H9 (cell line): ENCODE results near the gene MYL3. TPM values are rescaled to one million over a fixed set of nuclear protein-coding genes. Genes with fewer than 3 reads are reported as not detected.
A peak's percentile ranks its signal among the peaks of the same experiment; 100 is the strongest.

ENCODE experiments used
- DNase-seq: peaks from one replicate; pipeline ENCODE4 v3.0.0-alpha.2; 2017
- H2AFZ ChIP-seq: one replicate; pipeline ENCODE4 v1.6.1; 2013; ENCODE audit warnings: mild to moderate bottlenecking, low read length, control low read depth, moderate library complexity
- H2AK5ac ChIP-seq: 2 replicates; pipeline ENCODE4 v1.6.1; 2013; ENCODE audit warnings: low read length, control low read depth, mixed read lengths; ENCODE audit not compliant: insufficient read length
- H2BK120ac ChIP-seq: one replicate; pipeline ENCODE4 v1.6.1; 2013; ENCODE audit warnings: low read depth, mild to moderate bottlenecking, low read length, control low read depth, inconsistent platforms; ENCODE audit not compliant: poor library complexity, severe bottlenecking
- H2BK12ac ChIP-seq: 2 replicates; pipeline ENCODE4 v1.6.1; 2013; ENCODE audit warnings: low read length, control low read depth, mixed read lengths, low read depth; ENCODE audit not compliant: insufficient read length
- H2BK15ac ChIP-seq: 2 replicates; pipeline ENCODE4 v1.6.1; 2013; ENCODE audit warnings: low read depth, low read length, control low read depth
- H2BK20ac ChIP-seq: one replicate; pipeline ENCODE4 v1.6.1; 2013; ENCODE audit warnings: low read depth, mild to moderate bottlenecking, low read length, control low read depth, inconsistent platforms; ENCODE audit not compliant: poor library complexity, severe bottlenecking
- H2BK5ac ChIP-seq: 2 replicates; pipeline ENCODE4 v1.6.1; 2013; ENCODE audit warnings: low read length, control low read depth, mixed read lengths; ENCODE audit not compliant: insufficient read length
- H3K14ac ChIP-seq: 2 replicates; pipeline ENCODE4 v1.6.1; 2013; ENCODE audit warnings: low read length, control low read depth; ENCODE audit not compliant: insufficient read depth
- H3K18ac ChIP-seq: 2 replicates; pipeline ENCODE4 v1.6.1; 2013; ENCODE audit warnings: low read depth, mild to moderate bottlenecking, mixed read lengths, low read length, control low read depth; ENCODE audit not compliant: insufficient read length
- H3K23ac ChIP-seq: 2 replicates; pipeline ENCODE4 v1.6.1; 2013; ENCODE audit warnings: low read length, control low read depth, mixed read lengths, low read depth; ENCODE audit not compliant: insufficient read length
- H3K23me2 ChIP-seq: 2 replicates; pipeline ENCODE4 v1.6.1; 2013; ENCODE audit warnings: low read depth, mild to moderate bottlenecking, mixed read lengths, low read length, control low read depth; ENCODE audit not compliant: insufficient read length, poor library complexity, severe bottlenecking
- H3K27ac ChIP-seq: 2 replicates; pipeline ENCODE4 v1.5.1; 2013; ENCODE audit warnings: low read length, control low read depth, mixed read lengths, low read depth; ENCODE audit not compliant: insufficient read length
- H3K27me3 ChIP-seq: 2 replicates; pipeline ENCODE4 v1.6.1; 2013; ENCODE audit warnings: low read length, control low read depth, inconsistent platforms; ENCODE audit not compliant: insufficient read depth
- H3K4ac ChIP-seq: 2 replicates; pipeline ENCODE4 v1.6.1; 2013; ENCODE audit warnings: low read depth, mild to moderate bottlenecking, control low read depth, inconsistent platforms, low read length, moderate library complexity
- H3K4me1 ChIP-seq: 2 replicates; pipeline ENCODE4 v1.6.1; 2013; ENCODE audit warnings: low read length, control low read depth, inconsistent platforms; ENCODE audit not compliant: insufficient read depth
- H3K4me2 ChIP-seq: 2 replicates; pipeline ENCODE4 v1.6.1; 2013; ENCODE audit warnings: low read length, control low read depth, mixed read lengths; ENCODE audit not compliant: insufficient read length, insufficient read depth
- H3K56ac ChIP-seq: 2 replicates; pipeline ENCODE4 v1.6.1; 2013; ENCODE audit warnings: low read depth, mild to moderate bottlenecking, mixed read lengths, low read length, control low read depth; ENCODE audit not compliant: insufficient read length
- H3K79me1 ChIP-seq: 2 replicates; pipeline ENCODE4 v1.6.1; 2013; ENCODE audit warnings: low read depth, mild to moderate bottlenecking, moderate library complexity, low read length, control low read depth, inconsistent platforms; ENCODE audit not compliant: insufficient read depth, poor library complexity, severe bottlenecking
- H3K79me2 ChIP-seq: 2 replicates; pipeline ENCODE4 v1.6.1; 2013; ENCODE audit warnings: low read length, control low read depth, inconsistent platforms; ENCODE audit not compliant: insufficient read depth
- H3K9ac ChIP-seq: 2 replicates; pipeline ENCODE4 v1.6.1; 2013; ENCODE audit warnings: low read length, control low read depth, mixed read lengths; ENCODE audit not compliant: insufficient read length; ENCODE audit errors: extremely low read depth
- H3K9me3 ChIP-seq: one replicate; pipeline ENCODE4 v1.6.1; 2013; ENCODE audit warnings: low read depth, low read length, inconsistent platforms; ENCODE audit not compliant: control insufficient read depth
- H3T11ph ChIP-seq: one replicate; pipeline ENCODE4 v1.6.1; 2013; ENCODE audit warnings: mild to moderate bottlenecking, low read length, control low read depth, inconsistent platforms
- H4K20me1 ChIP-seq: one replicate; pipeline ENCODE4 v1.6.1; 2013; ENCODE audit not compliant: control insufficient read depth, insufficient read length, insufficient read depth
- H4K5ac ChIP-seq: 2 replicates; pipeline ENCODE4 v1.6.1; 2013; ENCODE audit warnings: low read depth, mild to moderate bottlenecking, mixed read lengths, low read length, control low read depth; ENCODE audit not compliant: insufficient read length
- H4K8ac ChIP-seq: replicated peaks from 2 replicates; pipeline ENCODE4 v1.6.1; 2013; ENCODE audit warnings: low read length, control low read depth, mixed read lengths, low read depth; ENCODE audit not compliant: insufficient read length
- H4K91ac ChIP-seq: 2 replicates; pipeline ENCODE4 v1.6.1; 2013; ENCODE audit warnings: low read depth, mild to moderate bottlenecking, moderate library complexity, mixed read lengths, low read length, control low read depth; ENCODE audit not compliant: insufficient read length
- H3K27ac Mint-ChIP-seq, 3 experiments: 2 replicates in 2 of 3; 3 replicates in 1 of 3; pipeline ENCODE4 v1.8.0; 2020 to 2021; ENCODE audit warnings: mixed read lengths in 3 of 3, mild to moderate bottlenecking in 1 of 3, moderate library complexity in 1 of 3
- H3K27me3 Mint-ChIP-seq: 2 replicates; pipeline ENCODE4 v1.8.0; 2021; ENCODE audit warnings: low read depth, mild to moderate bottlenecking, moderate library complexity, mixed read lengths
- H3K36me3 Mint-ChIP-seq, 3 experiments: 2 replicates in 2 of 3; 3 replicates in 1 of 3; pipeline ENCODE4 v1.8.0; 2020 to 2021; ENCODE audit warnings: low read depth in 3 of 3, mixed read lengths in 3 of 3; ENCODE audit not compliant: insufficient read depth in 1 of 3
- H3K4me1 Mint-ChIP-seq, 2 experiments: 2 replicates each; pipeline ENCODE4 v1.8.0; 2020; ENCODE audit warnings: mixed read lengths in 2 of 2
- H3K4me3 Mint-ChIP-seq, 2 experiments: 2 replicates in 1 of 2; 3 replicates in 1 of 2; pipeline ENCODE4 v1.8.0; 2020 to 2021; ENCODE audit warnings: mild to moderate bottlenecking in 2 of 2, mixed read lengths in 2 of 2, moderate library complexity in 1 of 2
- H3K9me3 Mint-ChIP-seq, 2 experiments: 2 replicates in 1 of 2; 3 replicates in 1 of 2; pipeline ENCODE4 v1.8.0; 2020; ENCODE audit warnings: mild to moderate bottlenecking in 2 of 2, mixed read lengths in 2 of 2, moderate library complexity in 1 of 2
- CTCF ChIP-seq: fragments of 200-600 bp; sonication (generic); conservative IDR thresholded peaks from 3 replicates; pipeline ENCODE4 v1.8.0; 2021; ENCODE audit warnings: antibody characterized with exemption, mild to moderate bottlenecking
- WGBS: extraction: QIAGEN DNeasy Blood & Tissue Kit; methylation state at CpG from one replicate; pipeline ENCODE4 v1.1.7; 2013; ENCODE audit warnings: missing lambda C conversion rate, low lambda C conversion rate, mixed read lengths; ENCODE audit not compliant: insufficient read length; ENCODE audit errors: extremely low coverage; 5-methylcytosine and 5-hydroxymethylcytosine counted together
- total RNA-seq: library from RNA; stranded (reverse); gene quantifications from 2 replicates; pipeline ENCODE4 v1.2.1, GENCODE V29; 2021

Gene MYL3
- total RNA-seq, 1 experiment from 2014 or later = 0.24 TPM

- no peaks in the 10 kb centered on the region for H3K9me3 Mint-ChIP-seq
- no CpG with 5 or more reads among the region's 17 CpGs for WGBS
- H3K36me3 Mint-ChIP-seq = no peaks in the 10 kb centered on the region
- Histone ChIP-seq H3K56ac (no peak overlapping the region), H3K27ac (no peak overlapping the region), H3K4ac (no peak overlapping the region), H4K8ac (no peak overlapping the region), H4K5ac (no peak overlapping the region), H3K4me1 (no peaks in the 10 kb centered on the region), H2BK12ac (no peak overlapping the region), H3T11ph (no peak overlapping the region), H3K23me2 (no peaks in the 10 kb centered on the region), H3K9me3 (no peaks in the 10 kb centered on the region), H3K9ac (no peak overlapping the region), H3K79me2 (no peaks in the 10 kb centered on the region), H3K4me2 (no peak overlapping the region), H2AK5ac (no peak overlapping the region), H3K27me3 (no peaks in the 10 kb centered on the region; the same call in 1 of the 2 replicates), H3K23ac (no peak overlapping the region), H3K79me1 (no peaks in the 10 kb centered on the region), H2BK120ac (no peak overlapping the region), H4K20me1 (no peaks in the 10 kb centered on the region), H3K14ac (no peak overlapping the region; the same call in 1 of the 2 replicates), H2AFZ (no peak overlapping the region), H2BK5ac (no peak overlapping the region), H2BK20ac (no peak overlapping the region), H3K18ac (no peak overlapping the region), H2BK15ac (no peak overlapping the region), H4K91ac (no peak overlapping the region)
- no peak overlapping the region for H3K4me3 Mint-ChIP-seq
- peaks cover 1% of the 10 kb centered on the region; the same call in 1 of the 2 replicates for H3K27me3 Mint-ChIP-seq
- TF ChIP-seq CTCF = no peak
- DNase-seq = no peak
- peak overlapping the region in 1 of 3 experiments; percentile 90; a peak in 2 of 7 replicates for H3K27ac Mint-ChIP-seq
- no peaks in the 10 kb centered on the region for H3K4me1 Mint-ChIP-seq
Measured at GRCh38 chr3:46901591-46902187, 38.4 kb upstream of the MYL3 start.
